CD14-positive monocyte (primary cell): ENCODE results near the gene GK. TPM values are rescaled to one million over a fixed set of nuclear protein-coding genes. Genes with fewer than 3 reads are reported as not detected.

Source experiments
- DNase-seq, 3 donors: peaks; one replicate each; pipeline ENCODE4 v3.0.0-alpha.2; 2011 to 2022
- H2AFZ ChIP-seq: 2 replicates; pipeline ENCODE4 v1.6.0; 2012; ENCODE audit warnings: mild to moderate bottlenecking, low read depth, low read length, inconsistent platforms; ENCODE audit not compliant: insufficient read depth, poor library complexity, severe bottlenecking
- H3K27ac ChIP-seq, 2 donors: 1 replicate in 1 of 2; 2 replicates in 1 of 2; pipeline ENCODE4 v1.5.1; 2012 to 2013; ENCODE audit warnings: low read length in 2 of 2, control low read depth in 1 of 2, inconsistent platforms in 1 of 2, low read depth in 1 of 2, mild to moderate bottlenecking in 1 of 2
- H3K27me3 ChIP-seq, 2 donors: one replicate each; pipeline versions ENCODE4 v1.6.0 to v1.6.1; 2011 to 2013; ENCODE audit warnings: low read length in 2 of 2; ENCODE audit not compliant: control insufficient read depth in 2 of 2, insufficient read depth in 2 of 2
- H3K36me3 ChIP-seq, 2 donors: replicated peaks in 1 of 2; 1 replicate in 1 of 2; 2 replicates in 1 of 2; pipeline versions ENCODE4 v1.5.1 to v1.6.1; 2012 to 2013; ENCODE audit warnings: low read length in 2 of 2, control low read depth in 1 of 2, inconsistent platforms in 1 of 2, mild to moderate bottlenecking in 1 of 2; ENCODE audit not compliant: insufficient read depth in 2 of 2, control insufficient read depth in 1 of 2
- H3K4me1 ChIP-seq, 2 donors: 1 replicate in 1 of 2; 2 replicates in 1 of 2; pipeline versions ENCODE4 v1.5.1 to v1.6.1; 2012 to 2013; ENCODE audit warnings: low read length in 2 of 2, control low read depth in 1 of 2, inconsistent platforms in 1 of 2, mild to moderate bottlenecking in 1 of 2, moderate library complexity in 1 of 2; ENCODE audit not compliant: insufficient read depth in 2 of 2, control insufficient read depth in 1 of 2
- H3K4me2 ChIP-seq: replicated peaks from 2 replicates; pipeline ENCODE3; 2012; ENCODE audit warnings: low read length, moderate library complexity, mild to moderate bottlenecking; ENCODE audit not compliant: poor library complexity, severe bottlenecking; ENCODE audit errors: extremely low read depth
- H3K4me3 ChIP-seq, 3 experiments: fragments of 200-600 bp in 1 of 3; sonication (generic) in 1 of 3; replicated peaks in 1 of 3; 1 replicate in 2 of 3; 2 replicates in 1 of 3; pipeline ENCODE4 v1.5.1; 2011 to 2013; ENCODE audit warnings: low read length in 3 of 3, mild to moderate bottlenecking in 3 of 3, control low read depth in 2 of 3, low read depth in 2 of 3, inconsistent platforms in 1 of 3, moderate library complexity in 1 of 3
- H3K79me2 ChIP-seq: 2 replicates; pipeline ENCODE4 v1.6.0; 2012; ENCODE audit warnings: mild to moderate bottlenecking, control low read depth, inconsistent platforms, low read length, moderate library complexity; ENCODE audit not compliant: insufficient read depth
- H3K9ac ChIP-seq: 2 replicates; pipeline ENCODE4 v1.6.0; 2017; ENCODE audit warnings: low read length, mild to moderate bottlenecking; ENCODE audit not compliant: insufficient read depth, poor library complexity, severe bottlenecking
- H3K9me3 ChIP-seq, 2 donors: replicated peaks in 1 of 2; 1 replicate in 1 of 2; 2 replicates in 1 of 2; pipeline versions ENCODE4 v1.5.1 to v1.6.1; 2012 to 2013; ENCODE audit warnings: low read length in 2 of 2, control low read depth in 1 of 2; ENCODE audit not compliant: control insufficient read depth in 1 of 2, insufficient read depth in 1 of 2
- H4K20me1 ChIP-seq: 2 replicates; pipeline ENCODE4 v1.6.0; 2012; ENCODE audit warnings: mild to moderate bottlenecking, low read length, control low read depth, moderate library complexity; ENCODE audit not compliant: insufficient read depth
- H3K27ac Mint-ChIP-seq, 7 donors: one replicate each; pipeline ENCODE4 v1.8.0; 2020; ENCODE audit warnings: mild to moderate bottlenecking in 7 of 7, mixed read lengths in 7 of 7, moderate library complexity in 6 of 7, inconsistent platforms in 2 of 7
- H3K27me3 Mint-ChIP-seq, 3 donors: one replicate each; pipeline ENCODE4 v1.8.0; 2021 to 2022; ENCODE audit warnings: low read depth in 3 of 3, mild to moderate bottlenecking in 3 of 3, mixed read lengths in 3 of 3, moderate library complexity in 3 of 3, inconsistent platforms in 1 of 3
- H3K36me3 Mint-ChIP-seq, 2 donors: one replicate each; pipeline ENCODE4 v1.8.0; 2020; ENCODE audit warnings: mixed read lengths in 2 of 2, inconsistent platforms in 1 of 2, mild to moderate bottlenecking in 1 of 2
- H3K4me1 Mint-ChIP-seq: one replicate; pipeline ENCODE4 v1.8.0; 2020; ENCODE audit warnings: mild to moderate bottlenecking, mixed read lengths
- H3K4me3 Mint-ChIP-seq, 2 donors: one replicate each; pipeline ENCODE4 v1.8.0; 2020; ENCODE audit warnings: mild to moderate bottlenecking in 2 of 2, mixed read lengths in 2 of 2, moderate library complexity in 1 of 2
- H3K9me3 Mint-ChIP-seq, 7 donors: one replicate each; pipeline ENCODE4 v1.8.0; 2020 to 2022; ENCODE audit warnings: mixed read lengths in 7 of 7, mild to moderate bottlenecking in 6 of 7, moderate library complexity in 6 of 7, inconsistent platforms in 2 of 7
- WGBS: methylation state at CpG from one replicate; pipeline ENCODE4 v1.1.5; 2013; ENCODE audit warnings: missing lambda C conversion rate; ENCODE audit not compliant: insufficient coverage; 5-methylcytosine and 5-hydroxymethylcytosine counted together
- intact Hi-C, 2 donors: fragments of 100-400 bp; cut with micrococcal nuclease; formaldehyde crosslinking; loops; one replicate each; pipeline versions ENCODE4 v1.15.0 to v1.15.1; 2023
- polyA plus RNA-seq, 3 donors: library from polyadenylated mRNA; depleted of rRNA in 1 of 3; unstranded in 2 of 3; stranded (reverse) in 1 of 3; fragments of 300-500 nt in 2 of 3; fragments of >200 nt in 1 of 3; fragmentation: Illumina TruSeq in 2 of 3; gene quantifications; 1 replicate in 2 of 3; 2 replicates in 1 of 3; pipeline ENCODE4 v1.2.3, GENCODE V29; 2012 to 2021
- TF ChIP-seq, protein P1 (sequence below): fragments of 200-600 bp; IDR thresholded peaks from one replicate; pipeline ENCODE4 v1.8.0; 2022; ENCODE audit warnings: antibody characterized with exemption, mild to moderate bottlenecking

GK gene
- polyA plus RNA-seq, 3 donors = 21.2 to 51.9 (median 41.0) TPM

- no peak overlapping the region for H3K4me3 Mint-ChIP-seq
- Histone ChIP-seq H2AFZ (no peak overlapping the region), H3K4me2 (no peak overlapping the region), H3K9ac (no peak overlapping the region), H3K27me3 (peaks cover 0 to 15% of the 10 kb centered on the region in 2 donors), H4K20me1 (no peaks in the 10 kb centered on the region), H3K9me3 (no peaks in the 10 kb centered on the region), H3K4me1 (no peaks in the 10 kb centered on the region), H3K27ac (no peak overlapping the region), H3K36me3 (peaks cover 0 to 34% of the 10 kb centered on the region in 2 donors), H3K79me2 (no peaks in the 10 kb centered on the region), H3K4me3 (no peak overlapping the region)
- H3K36me3 Mint-ChIP-seq = peaks cover 31 to 47% of the 10 kb centered on the region in 2 donors
- H3K4me1 Mint-ChIP-seq = no peaks in the 10 kb centered on the region
- H3K9me3 Mint-ChIP-seq = peaks cover 0 to 1% (median 0%) of the 10 kb centered on the region in 7 donors
- TF ChIP-seq, protein P1, sequence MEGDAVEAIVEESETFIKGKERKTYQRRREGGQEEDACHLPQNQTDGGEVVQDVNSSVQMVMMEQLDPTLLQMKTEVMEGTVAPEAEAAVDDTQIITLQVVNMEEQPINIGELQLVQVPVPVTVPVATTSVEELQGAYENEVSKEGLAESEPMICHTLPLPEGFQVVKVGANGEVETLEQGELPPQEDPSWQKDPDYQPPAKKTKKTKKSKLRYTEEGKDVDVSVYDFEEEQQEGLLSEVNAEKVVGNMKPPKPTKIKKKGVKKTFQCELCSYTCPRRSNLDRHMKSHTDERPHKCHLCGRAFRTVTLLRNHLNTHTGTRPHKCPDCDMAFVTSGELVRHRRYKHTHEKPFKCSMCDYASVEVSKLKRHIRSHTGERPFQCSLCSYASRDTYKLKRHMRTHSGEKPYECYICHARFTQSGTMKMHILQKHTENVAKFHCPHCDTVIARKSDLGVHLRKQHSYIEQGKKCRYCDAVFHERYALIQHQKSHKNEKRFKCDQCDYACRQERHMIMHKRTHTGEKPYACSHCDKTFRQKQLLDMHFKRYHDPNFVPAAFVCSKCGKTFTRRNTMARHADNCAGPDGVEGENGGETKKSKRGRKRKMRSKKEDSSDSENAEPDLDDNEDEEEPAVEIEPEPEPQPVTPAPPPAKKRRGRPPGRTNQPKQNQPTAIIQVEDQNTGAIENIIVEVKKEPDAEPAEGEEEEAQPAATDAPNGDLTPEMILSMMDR = no peak
- no peak for DNase-seq
- intact Hi-C loops = no loop called here
- no CpG with 5 or more reads among the region's 4 CpGs for WGBS
- peaks cover 0 to 29% (median 1%) of the 10 kb centered on the region in 3 donors for H3K27me3 Mint-ChIP-seq
- H3K27ac Mint-ChIP-seq = peak overlapping the region in 2 of 7 donors; percentile 1 to 31
Observed at GRCh38 chrX:30673127-30673796, 20.0 kb downstream of the GK start.

GRCh38 chrX:30673884-30674598 is 20.8 kb downstream of the GK start:
- Mint-ChIP-seq H3K36me3 (peaks cover 24 to 40% of the 10 kb centered on the region in 2 donors), H3K4me3 (no peak overlapping the region), H3K27ac (peak overlapping the region in 2 of 7 donors; percentile 32 to 79), H3K9me3 (peaks cover 0 to 2% (median 0%) of the 10 kb centered on the region in 7 donors), H3K4me1 (no peaks in the 10 kb centered on the region), H3K27me3 (peaks cover 0 to 28% (median 0%) of the 10 kb centered on the region in 3 donors)
- intact Hi-C loops = no loop called here
- no CpG with 5 or more reads among the region's 2 CpGs for WGBS
- Histone ChIP-seq H3K4me2 (no peak overlapping the region), H3K79me2 (no peaks in the 10 kb centered on the region), H4K20me1 (no peaks in the 10 kb centered on the region), H2AFZ (no peak overlapping the region), H3K4me3 (no peak overlapping the region), H3K27me3 (peaks cover 0 to 12% of the 10 kb centered on the region in 2 donors), H3K36me3 (peaks cover 0 to 26% of the 10 kb centered on the region in 2 donors), H3K27ac (no peak overlapping the region), H3K9me3 (no peaks in the 10 kb centered on the region), H3K9ac (no peak overlapping the region), H3K4me1 (no peaks in the 10 kb centered on the region)
- no peak for DNase-seq
- TF ChIP-seq, protein P1 = no peak
